Measurements from ENCODE around the gene CAMK2G.

DNA sequence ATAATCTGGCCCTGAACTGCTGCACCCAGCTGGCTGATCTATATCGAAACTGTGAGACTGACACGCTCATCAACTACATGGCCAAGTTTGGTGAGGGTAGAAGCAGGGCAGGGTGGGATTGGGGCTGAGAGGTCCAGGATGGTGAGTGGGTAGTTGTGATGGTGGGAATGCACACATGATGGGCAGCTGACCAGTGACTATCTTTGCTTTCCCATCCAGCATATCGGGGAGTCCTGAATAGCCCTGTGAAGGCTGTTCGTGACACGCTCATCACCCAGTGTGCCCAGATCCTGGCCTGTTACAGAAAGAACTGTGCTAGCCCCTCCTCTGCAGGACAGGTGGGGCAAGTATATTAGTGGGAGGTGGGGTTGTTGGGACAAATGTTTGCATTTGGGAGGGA, 105.0 kb downstream of the CAMK2G start:
- TF ChIP-seq, protein P1, sequence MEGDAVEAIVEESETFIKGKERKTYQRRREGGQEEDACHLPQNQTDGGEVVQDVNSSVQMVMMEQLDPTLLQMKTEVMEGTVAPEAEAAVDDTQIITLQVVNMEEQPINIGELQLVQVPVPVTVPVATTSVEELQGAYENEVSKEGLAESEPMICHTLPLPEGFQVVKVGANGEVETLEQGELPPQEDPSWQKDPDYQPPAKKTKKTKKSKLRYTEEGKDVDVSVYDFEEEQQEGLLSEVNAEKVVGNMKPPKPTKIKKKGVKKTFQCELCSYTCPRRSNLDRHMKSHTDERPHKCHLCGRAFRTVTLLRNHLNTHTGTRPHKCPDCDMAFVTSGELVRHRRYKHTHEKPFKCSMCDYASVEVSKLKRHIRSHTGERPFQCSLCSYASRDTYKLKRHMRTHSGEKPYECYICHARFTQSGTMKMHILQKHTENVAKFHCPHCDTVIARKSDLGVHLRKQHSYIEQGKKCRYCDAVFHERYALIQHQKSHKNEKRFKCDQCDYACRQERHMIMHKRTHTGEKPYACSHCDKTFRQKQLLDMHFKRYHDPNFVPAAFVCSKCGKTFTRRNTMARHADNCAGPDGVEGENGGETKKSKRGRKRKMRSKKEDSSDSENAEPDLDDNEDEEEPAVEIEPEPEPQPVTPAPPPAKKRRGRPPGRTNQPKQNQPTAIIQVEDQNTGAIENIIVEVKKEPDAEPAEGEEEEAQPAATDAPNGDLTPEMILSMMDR (IDR thresholded peaks at IDR 0.05; ENCODE audit: borderline replicate concordance, extremely low read depth, low read length, poor library complexity, severe bottlenecking), result no peak
- no peak for TF ChIP-seq EZH2 (IDR thresholded peaks at IDR 0.05; ENCODE audit: borderline replicate concordance, low read depth, low read length, severe bottlenecking)
